IPS-18a (cell line): ENCODE measurements around the gene TBC1D3C.
"Not testable (repeated sequence)": the region's sequence is repeated elsewhere in the genome, so short reads cannot be mapped to it uniquely, and the experiment has no call there.

Source experiments
- H3K27ac ChIP-seq: one replicate; pipeline ENCODE4 v1.5.1; 2013; ENCODE audit warnings: low read length
- H3K27me3 ChIP-seq: one replicate; pipeline ENCODE4 v1.6.1; 2013; ENCODE audit warnings: mild to moderate bottlenecking, low read length; ENCODE audit not compliant: control insufficient read depth, insufficient read depth
- H3K36me3 ChIP-seq: one replicate; pipeline ENCODE4 v1.6.1; 2013; ENCODE audit warnings: low read depth, low read length; ENCODE audit not compliant: control insufficient read depth
- H3K4me1 ChIP-seq: one replicate; pipeline ENCODE4 v1.6.1; 2013; ENCODE audit warnings: low read depth, low read length; ENCODE audit not compliant: control insufficient read depth
- H3K4me3 ChIP-seq: one replicate; pipeline ENCODE4 v1.5.1; 2013; ENCODE audit warnings: low read length
- H3K9ac ChIP-seq: one replicate; pipeline ENCODE4 v1.6.1; 2013; ENCODE audit warnings: mild to moderate bottlenecking, low read length, moderate library complexity
- H3K9me3 ChIP-seq: one replicate; pipeline ENCODE4 v1.6.1; 2013; ENCODE audit warnings: low read depth, low read length; ENCODE audit not compliant: control insufficient read depth

The TBC1D3C gene

DNA sequence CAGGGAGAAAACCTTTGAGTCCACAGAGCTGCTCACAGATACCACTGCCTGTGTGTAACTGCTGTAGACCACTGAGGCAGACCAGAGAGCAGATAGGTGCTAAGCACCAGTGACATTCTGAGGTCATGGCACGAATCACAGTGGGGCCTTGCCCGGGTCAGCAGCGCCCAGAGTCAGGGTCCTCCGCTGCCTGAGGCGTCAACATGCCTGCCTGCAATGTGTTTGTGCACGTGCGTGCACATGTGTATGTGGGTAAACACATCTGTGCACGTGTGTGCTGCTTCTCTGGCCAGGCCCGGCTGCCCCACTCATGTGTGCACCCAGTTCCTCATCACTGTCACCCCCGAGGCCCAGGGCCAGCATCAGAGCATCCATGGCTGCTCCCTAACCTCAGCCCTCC, at the start of gene TBC1D3C:
TSS of gene TBC1D3C (minus strand) at position 101 of the 400 bp plus-strand sequence. CDS start 1,568 bp downstream, outside the sequence.
- H3K36me3 ChIP-seq, H3K27me3 ChIP-seq, H3K4me1 ChIP-seq, H3K4me3 ChIP-seq, H3K9me3 ChIP-seq, H3K9ac ChIP-seq, H3K27ac ChIP-seq: not testable (repeated sequence)

DNA sequence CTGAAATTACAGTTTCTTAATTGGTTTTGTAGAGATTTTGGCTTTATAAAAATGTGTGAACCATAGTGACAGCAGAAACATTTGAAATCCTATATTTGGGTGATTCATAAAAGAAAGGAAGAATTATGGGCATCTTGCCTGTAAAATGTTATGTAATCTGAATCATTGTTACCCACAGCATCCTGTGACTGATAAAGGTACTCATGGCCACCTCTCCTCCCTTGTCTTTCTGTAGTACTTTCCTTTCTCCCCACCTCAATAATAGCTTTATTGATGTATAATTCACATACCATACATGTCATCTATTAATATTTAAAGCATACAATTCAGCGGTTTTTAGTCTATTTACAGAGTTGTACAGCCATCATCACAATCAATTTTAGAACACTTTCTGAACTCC, 30.8 kb upstream of the TBC1D3C start:
- not testable (repeated sequence) for H3K4me1 ChIP-seq, H3K27ac ChIP-seq, H3K36me3 ChIP-seq, H3K27me3 ChIP-seq, H3K9ac ChIP-seq, H3K4me3 ChIP-seq, H3K9me3 ChIP-seq

DNA sequence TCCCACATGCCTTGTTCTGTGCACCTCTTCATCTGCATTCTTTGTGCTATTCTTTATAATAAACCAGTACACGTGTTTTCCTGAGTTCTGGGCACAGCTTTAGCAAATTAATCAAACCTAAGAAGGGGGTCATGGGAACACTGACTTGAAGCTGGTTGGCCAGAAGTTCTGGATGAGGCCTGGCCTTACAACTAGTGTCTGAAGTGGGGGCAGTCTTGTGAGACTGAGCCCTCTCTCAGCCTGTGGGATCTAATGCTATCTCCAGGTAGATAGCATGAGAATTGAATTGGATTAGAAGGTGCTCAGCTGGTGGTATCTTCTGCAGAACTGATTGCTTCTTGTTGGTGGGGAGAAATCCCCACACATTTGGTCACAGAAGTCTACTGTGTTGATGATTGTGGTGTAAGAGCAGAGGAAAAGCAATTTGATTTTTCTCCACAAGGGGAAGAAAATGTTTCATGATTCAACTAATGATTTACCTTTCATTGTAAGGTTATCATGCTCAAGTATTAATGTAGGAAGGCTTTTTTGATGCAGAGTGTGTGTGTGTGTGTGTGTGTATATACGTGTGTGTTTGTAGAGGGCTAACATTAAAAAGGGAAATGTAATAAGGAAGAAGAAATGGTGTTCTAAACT, 25.7 kb upstream of the TBC1D3C start:
- H3K4me3 ChIP-seq, H3K4me1 ChIP-seq, H3K9me3 ChIP-seq, H3K27me3 ChIP-seq, H3K9ac ChIP-seq, H3K27ac ChIP-seq, H3K36me3 ChIP-seq: not testable (repeated sequence)

DNA sequence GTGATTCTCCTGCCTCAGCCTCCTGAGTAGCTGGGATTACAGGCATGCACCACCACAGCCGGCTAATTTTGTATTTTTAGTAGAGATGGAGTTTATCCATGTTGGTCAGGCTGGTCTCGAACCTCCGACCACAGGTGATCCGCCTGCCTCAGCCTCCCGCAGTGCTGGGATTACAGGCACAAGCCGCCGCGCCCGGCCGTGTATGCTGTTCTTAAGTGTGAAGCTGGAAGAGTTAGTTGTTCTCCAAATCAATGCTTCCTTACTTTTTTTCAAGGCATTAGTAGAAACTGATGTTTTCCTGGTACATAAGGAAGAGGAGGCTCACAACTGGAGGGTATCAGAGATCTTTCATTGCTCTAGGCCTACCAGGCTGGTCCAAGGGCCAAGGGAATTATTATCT, 19.7 kb upstream of the TBC1D3C start:
- H3K4me1 ChIP-seq, H3K27ac ChIP-seq, H3K27me3 ChIP-seq, H3K36me3 ChIP-seq, H3K9me3 ChIP-seq, H3K4me3 ChIP-seq, H3K9ac ChIP-seq: not testable (repeated sequence)

DNA sequence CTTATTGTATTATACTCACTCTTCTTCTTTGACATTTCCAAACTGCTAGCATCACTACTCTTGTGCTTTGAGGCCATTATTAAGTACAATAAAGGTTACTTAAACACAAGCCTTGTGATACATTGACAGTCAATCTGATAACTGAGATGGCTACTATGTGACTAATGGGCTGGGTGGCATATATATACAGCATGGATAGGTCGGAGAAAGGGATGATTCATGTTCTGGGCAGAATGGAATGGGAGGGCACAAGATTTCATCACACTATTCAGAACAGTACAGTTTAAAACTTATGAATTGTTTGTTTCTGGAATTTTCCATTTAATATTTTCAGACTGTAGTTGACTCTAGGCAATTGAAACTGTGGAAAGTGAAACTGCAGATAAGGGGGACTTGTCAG, 18.9 kb upstream of the TBC1D3C start:
- H3K36me3 ChIP-seq, H3K27me3 ChIP-seq, H3K4me3 ChIP-seq, H3K27ac ChIP-seq, H3K9me3 ChIP-seq, H3K9ac ChIP-seq, H3K4me1 ChIP-seq: not testable (repeated sequence)
